PC-3 (cell line): ENCODE results near the gene FANCC. TPM values are rescaled to one million over a fixed set of nuclear protein-coding genes. Genes with fewer than 3 reads are reported as not detected.
A peak's percentile ranks its signal among the peaks of the same experiment; 100 is the strongest.

ENCODE experiments used
- ATAC-seq: fragments of 200-7000 bp; cut with Tn5 transposase; 2 replicates; pipeline ENCODE4 v1.9.1; 2020; ENCODE audit warnings: mild to moderate bottlenecking, moderate library complexity
- BruUV-seq: library from RNA; stranded (reverse); fragments of 400-500 nt; replicated peaks from 2 replicates; lab custom pipeline; 2021; lab: Mats Ljungman, UMichigan
- CTCF ChIA-PET: fragments of 300-600 bp; sonication (Branson Sonifier 250); formaldehyde crosslinking; loops from one replicate; lab custom pipeline; 2022; ENCODE audit warnings: antibody characterized with exemption; lab: Charles Lee
- POLR2A ChIA-PET: fragments of 300-600 bp; sonication (Branson Sonifier 250); formaldehyde crosslinking; loops from one replicate; lab custom pipeline; 2022; ENCODE audit warnings: antibody characterized with exemption; ENCODE audit not compliant: unreplicated experiment; lab: Charles Lee
- DNase-seq: peaks from one replicate; pipeline ENCODE4 v3.0.0-alpha.2; 2015
- H2AFZ ChIP-seq: fragments of 300-600 bp; sonication (generic); 2 replicates; pipeline ENCODE4 v1.6.0; 2016; ENCODE audit warnings: antibody characterized with exemption, low read length
- H3F3A ChIP-seq: fragments of 300-600 bp; sonication (generic); one replicate; pipeline ENCODE4 v1.6.0; 2017; ENCODE audit warnings: antibody characterized with exemption, low read length, control low read depth, mild to moderate bottlenecking; ENCODE audit not compliant: unreplicated experiment
- H3K27ac ChIP-seq: fragments of 300-600 bp; sonication (generic); 2 replicates; pipeline ENCODE4 v1.5.1; 2016; ENCODE audit warnings: mild to moderate bottlenecking, low read length
- H3K27me3 ChIP-seq: fragments of 300-600 bp; sonication (generic); 2 replicates; pipeline ENCODE4 v1.6.1; 2016; ENCODE audit warnings: low read length, mixed read lengths
- H3K36me3 ChIP-seq: fragments of 300-600 bp; sonication (generic); 2 replicates; pipeline ENCODE4 v1.6.1; 2016; ENCODE audit warnings: low read depth, mixed run types, low read length, mixed read lengths
- H3K4me1 ChIP-seq: fragments of 300-600 bp; sonication (generic); 2 replicates; pipeline ENCODE4 v1.5.1; 2016; ENCODE audit warnings: low read length; ENCODE audit not compliant: insufficient read depth
- H3K4me2 ChIP-seq: fragments of 300-600 bp; sonication (generic); 2 replicates; pipeline ENCODE4 v1.6.0; 2016; ENCODE audit warnings: low read length
- H3K4me3 ChIP-seq: fragments of 300-600 bp; sonication (generic); 2 replicates; pipeline ENCODE4 v1.5.1; 2016; ENCODE audit warnings: mild to moderate bottlenecking, low read length, mixed read lengths
- H3K79me2 ChIP-seq: fragments of 300-600 bp; sonication (generic); 2 replicates; pipeline ENCODE4 v1.6.1; 2017; ENCODE audit warnings: low read length, mixed read lengths
- H3K9ac ChIP-seq: fragments of 300-600 bp; sonication (generic); 2 replicates; pipeline ENCODE4 v1.6.0; 2016; ENCODE audit warnings: mild to moderate bottlenecking, low read length
- H3K9me2 ChIP-seq: fragments of 300-600 bp; sonication (generic); replicated peaks from 2 replicates; pipeline ENCODE4 v1.6.1; 2016; ENCODE audit warnings: mixed run types, low read length, mixed read lengths
- H3K9me3 ChIP-seq: fragments of 300-600 bp; sonication (generic); 2 replicates; pipeline ENCODE4 v1.6.1; 2016; ENCODE audit warnings: low read length, mixed read lengths
- H4K20me1 ChIP-seq: fragments of 300-600 bp; sonication (generic); 2 replicates; pipeline ENCODE4 v1.6.1; 2016; ENCODE audit warnings: low read length, mixed read lengths
- CTCF ChIP-seq: fragments of 300-600 bp; sonication (generic); conservative IDR thresholded peaks from 2 replicates; pipeline ENCODE4 v1.5.1; 2017; ENCODE audit warnings: antibody characterized with exemption, low read depth, mild to moderate bottlenecking, low read length
- EZH2 ChIP-seq: fragments of 300-600 bp; sonication (generic); IDR thresholded peaks from one replicate; pipeline ENCODE4 v1.6.1; 2017; ENCODE audit warnings: antibody characterized with exemption, mild to moderate bottlenecking, low read length; ENCODE audit not compliant: unreplicated experiment
- EZH2phosphoT487 ChIP-seq: fragments of 300-600 bp; sonication (generic); IDR thresholded peaks from 2 replicates; pipeline ENCODE4 v1.6.1; 2018; ENCODE audit warnings: mild to moderate bottlenecking, antibody characterized with exemption, low read length, borderline replicate concordance
- intact Hi-C: fragments of 100-400 bp; cut with micrococcal nuclease; formaldehyde crosslinking; loops from 2 replicates; pipeline ENCODE4 v1.9.0; 2023
- total RNA-seq: library from RNA; depleted of rRNA; stranded (reverse); fragments of >200 nt; gene quantifications from 2 replicates; pipeline ENCODE4 v1.2.3, GENCODE V29; 2014

FANCC gene
- total RNA-seq, 1 experiment from 2014 or later: 6.9 TPM

- Histone ChIP-seq H2AFZ (peak overlapping the region; percentile 59; the same call in 1 of the 2 replicates), H4K20me1 (no peaks in the 10 kb centered on the region), H3K4me2 (peak overlapping the region; percentile 73), H3K9me2 (no peaks in the 10 kb centered on the region), H3K4me3 (0 out of 2 replicates have a peak overlapping the region, but pooled peaks have one; percentile 22), H3K27me3 (no peaks in the 10 kb centered on the region), H3K9me3 (no peaks in the 10 kb centered on the region), H3K27ac (no peak overlapping the region), H3K36me3 (no peaks in the 10 kb centered on the region), H3K9ac (no peak overlapping the region), H3F3A (no peaks in the 10 kb centered on the region), H3K4me1 (no peaks in the 10 kb centered on the region), H3K79me2 (no peaks in the 10 kb centered on the region)
- ATAC-seq (peak; percentile 91), DNase-seq (peak; percentile 74)
- CTCF ChIA-PET: interaction anchor here (0.6 to 1.3 kb wide), 10 partner anchors 12 to 458 kb away, joined by 3 to 18 read pairs (median 4); no protein-coding TSS in a partner anchor
- TF ChIP-seq CTCF (peak; percentile 92), EZH2phosphoT487 (no peak), EZH2 (no peak)
- intact Hi-C loops: no loop called here
- POLR2A ChIA-PET: no interaction called here
- BruUV-seq: no TSS peak
These were observed 190.0 kb downstream of the FANCC start for GRCh38 chr9:95127249-95128176.

GRCh38 chr9:95126739-95127138 lies 190.8 kb downstream of the FANCC start:
- Histone ChIP-seq H2AFZ (no peak overlapping the region), H3K79me2 (no peaks in the 10 kb centered on the region), H3K36me3 (no peaks in the 10 kb centered on the region), H3K27ac (no peak overlapping the region), H3K9me3 (no peaks in the 10 kb centered on the region), H3K9me2 (no peaks in the 10 kb centered on the region), H3K4me3 (no peak overlapping the region), H3K27me3 (no peaks in the 10 kb centered on the region), H3K4me1 (no peaks in the 10 kb centered on the region), H3K4me2 (no peak overlapping the region), H3K9ac (no peak overlapping the region), H3F3A (no peaks in the 10 kb centered on the region), H4K20me1 (no peaks in the 10 kb centered on the region)
- ATAC-seq (no peak), DNase-seq (no peak)
- CTCF ChIA-PET: interaction anchor here (1.3 kb wide), 1 partner anchor 458 kb away, joined by 16 read pairs; no protein-coding TSS in a partner anchor
- intact Hi-C loops: no loop called here
- no peak for TF ChIP-seq CTCF
- TF ChIP-seq EZH2: no peak
- no peak for TF ChIP-seq EZH2phosphoT487
- BruUV-seq: no TSS peak
- POLR2A ChIA-PET: no interaction called here
